BLaER1 (cell line): ENCODE results near the gene CPD.
"Not testable (repeated sequence)": the region's sequence is repeated elsewhere in the genome, so short reads cannot be mapped to it uniquely, and the experiment has no call there.

Experiments
- H3K27ac ChIP-seq: shearing (Covaris generic); formaldehyde crosslinking; 2 replicates; pipeline ENCODE4 v1.8.1; 2022
- H3K27me3 ChIP-seq: shearing (Covaris generic); formaldehyde crosslinking; 2 replicates; pipeline ENCODE4 v1.8.1; 2022
- H3K36me3 ChIP-seq: shearing (Covaris generic); formaldehyde crosslinking; 2 replicates; pipeline ENCODE4 v1.8.1; 2022
- H3K4me1 ChIP-seq: shearing (Covaris generic); formaldehyde crosslinking; 2 replicates; pipeline ENCODE4 v1.8.1; 2022
- H3K4me2 ChIP-seq: shearing (Covaris generic); formaldehyde crosslinking; 2 replicates; pipeline ENCODE4 v1.8.1; 2022
- H3K4me3 ChIP-seq: shearing (Covaris generic); formaldehyde crosslinking; 2 replicates; pipeline ENCODE4 v1.8.1; 2022
- H3K9ac ChIP-seq: shearing (Covaris generic); formaldehyde crosslinking; 2 replicates; pipeline ENCODE4 v1.8.1; 2022
- H3K9me3 ChIP-seq: shearing (Covaris generic); formaldehyde crosslinking; 2 replicates; pipeline ENCODE4 v1.8.1; 2022
- H4K20me1 ChIP-seq: shearing (Covaris generic); formaldehyde crosslinking; 2 replicates; pipeline ENCODE4 v1.8.1; 2022
- Cebpa-rat ChIP-seq: shearing (Covaris generic); IDR thresholded peaks from 2 replicates; pipeline ENCODE4 v1.8.1; 2022

CPD gene

GRCh38 chr17:30398328-30399041, 19.8 kb downstream of the CPD start:
- no peak for TF ChIP-seq Cebpa-rat
- Histone ChIP-seq H3K9me3 (no peaks in the 10 kb centered on the region; the same call in 1 of the 2 replicates), H3K27ac (no peak overlapping the region), H4K20me1 (no peaks in the 10 kb centered on the region), H3K4me2 (no peak overlapping the region), H3K9ac (no peak overlapping the region), H3K4me3 (no peak overlapping the region), H3K36me3 (no peaks in the 10 kb centered on the region), H3K27me3 (no peaks in the 10 kb centered on the region), H3K4me1 (no peaks in the 10 kb centered on the region)

GRCh38 chr17:30401097-30401496, 22.4 kb downstream of the CPD start:
- no peak for TF ChIP-seq Cebpa-rat
- Histone ChIP-seq H3K27ac (no peak overlapping the region), H3K4me1 (no peaks in the 10 kb centered on the region), H3K9ac (no peak overlapping the region), H3K27me3 (no peaks in the 10 kb centered on the region), H3K4me2 (no peak overlapping the region), H3K4me3 (no peak overlapping the region), H3K9me3 (no peaks in the 10 kb centered on the region; the same call in 1 of the 2 replicates), H4K20me1 (no peaks in the 10 kb centered on the region), H3K36me3 (no peaks in the 10 kb centered on the region)

- Histone ChIP-seq H3K27me3 (no peaks in the 10 kb centered on the region), H3K36me3 (no peaks in the 10 kb centered on the region), H3K9ac (no peak overlapping the region), H3K4me3 (no peak overlapping the region), H3K27ac (no peak overlapping the region), H3K9me3 (no peaks in the 10 kb centered on the region; the same call in 1 of the 2 replicates), H4K20me1 (no peaks in the 10 kb centered on the region), H3K4me1 (no peaks in the 10 kb centered on the region), H3K4me2 (no peak overlapping the region)
- no peak for TF ChIP-seq Cebpa-rat
Measured at GRCh38 chr17:30405161-30405560, 26.4 kb downstream of the CPD start.

- not testable (repeated sequence) for H3K4me1 ChIP-seq, H3K4me3 ChIP-seq, H4K20me1 ChIP-seq, H3K27me3 ChIP-seq, H3K9me3 ChIP-seq, H3K36me3 ChIP-seq, H3K4me2 ChIP-seq, H3K27ac ChIP-seq, H3K9ac ChIP-seq
Measured at GRCh38 chr17:30410627-30411026, 31.9 kb downstream of the CPD start.

- not testable (repeated sequence) for H3K4me3 ChIP-seq, H3K4me2 ChIP-seq, H3K27ac ChIP-seq, H3K27me3 ChIP-seq, H3K36me3 ChIP-seq, H3K4me1 ChIP-seq, H4K20me1 ChIP-seq, H3K9me3 ChIP-seq, H3K9ac ChIP-seq
Measured at GRCh38 chr17:30412008-30412496, 33.3 kb downstream of the CPD start.

- Histone ChIP-seq H3K9me3 (0 out of 2 replicates have a peak, but pooled peaks cover 4% of the 10 kb centered on the region), H3K9ac (no peak overlapping the region), H3K4me1 (no peaks in the 10 kb centered on the region), H3K36me3 (peaks cover 7% of the 10 kb centered on the region; the same call in 1 of the 2 replicates), H4K20me1 (no peaks in the 10 kb centered on the region), H3K27ac (no peak overlapping the region), H3K4me2 (no peak overlapping the region), H3K27me3 (no peaks in the 10 kb centered on the region), H3K4me3 (no peak overlapping the region)
- TF ChIP-seq Cebpa-rat, result no peak
Measured at GRCh38 chr17:30413109-30413508, 34.4 kb downstream of the CPD start.

GRCh38 chr17:30414486-30414885, 35.8 kb downstream of the CPD start:
- Histone ChIP-seq H3K4me3 (no peak overlapping the region), H3K9me3 (0 out of 2 replicates have a peak, but pooled peaks cover 4% of the 10 kb centered on the region), H3K4me2 (no peak overlapping the region), H3K9ac (no peak overlapping the region), H3K4me1 (no peaks in the 10 kb centered on the region), H3K27me3 (no peaks in the 10 kb centered on the region), H3K36me3 (peaks cover 7% of the 10 kb centered on the region; the same call in 1 of the 2 replicates), H4K20me1 (no peaks in the 10 kb centered on the region), H3K27ac (no peak overlapping the region)
- no peak for TF ChIP-seq Cebpa-rat

GRCh38 chr17:30415491-30415890, 36.8 kb downstream of the CPD start:
- no peaks in the 10 kb centered on the region for H3K4me1 ChIP-seq
- no peaks in the 10 kb centered on the region for H3K27me3 ChIP-seq
- 0 out of 2 replicates have a peak, but pooled peaks cover 4% of the 10 kb centered on the region for H3K9me3 ChIP-seq
- no peak overlapping the region for H3K9ac ChIP-seq
- H3K36me3 ChIP-seq, result peaks cover 7% of the 10 kb centered on the region; the same call in 1 of the 2 replicates
- no peak for TF ChIP-seq Cebpa-rat
- no peaks in the 10 kb centered on the region for H4K20me1 ChIP-seq
- H3K4me2 ChIP-seq, result no peak overlapping the region
- H3K4me3 ChIP-seq, result no peak overlapping the region
- no peak overlapping the region for H3K27ac ChIP-seq

- not testable (repeated sequence) for H3K4me2 ChIP-seq, H3K27me3 ChIP-seq
Measured at GRCh38 chr17:30418070-30418469, 39.3 kb downstream of the CPD start.

GRCh38 chr17:30421592-30421991, 42.9 kb downstream of the CPD start:
- H3K9ac ChIP-seq, result no peak overlapping the region
- H3K4me2 ChIP-seq, result no peak overlapping the region
- H3K27ac ChIP-seq, result no peak overlapping the region
- no peaks in the 10 kb centered on the region for H4K20me1 ChIP-seq
- H3K9me3 ChIP-seq, result no peaks in the 10 kb centered on the region
- H3K4me1 ChIP-seq, result no peaks in the 10 kb centered on the region
- no peaks in the 10 kb centered on the region for H3K27me3 ChIP-seq
- no peak for TF ChIP-seq Cebpa-rat
- H3K4me3 ChIP-seq, result no peak overlapping the region
- peaks cover 14% of the 10 kb centered on the region for H3K36me3 ChIP-seq

More at GRCh38 chr17:30418070-30418469, 39.3 kb downstream of the CPD start:
- H3K9ac ChIP-seq, H3K36me3 ChIP-seq, H3K27ac ChIP-seq, H4K20me1 ChIP-seq, H3K4me1 ChIP-seq, H3K4me3 ChIP-seq, H3K9me3 ChIP-seq: not testable (repeated sequence)

GRCh38 chr17:30422171-30422570, 43.4 kb downstream of the CPD start:
- Histone ChIP-seq H3K4me1 (no peaks in the 10 kb centered on the region), H3K9ac (no peak overlapping the region), H3K4me3 (no peak overlapping the region), H3K27me3 (no peaks in the 10 kb centered on the region), H3K9me3 (no peaks in the 10 kb centered on the region), H3K27ac (no peak overlapping the region), H4K20me1 (no peaks in the 10 kb centered on the region), H3K4me2 (no peak overlapping the region), H3K36me3 (peaks cover 14% of the 10 kb centered on the region)
- no peak for TF ChIP-seq Cebpa-rat
